Gastroesophageal sphincter (tissue), 4 donors: ENCODE measurements around the gene ARHGAP1. TPM values are rescaled to one million over a fixed set of nuclear protein-coding genes. Genes with fewer than 3 reads are reported as not detected.

ENCODE experiments used
- ATAC-seq: fragments of 150-250 bp; one replicate; pipeline ENCODE4 v1.9.1; 2016; ENCODE audit warnings: mild to moderate bottlenecking, moderate library complexity
- H3K27ac ChIP-seq, 4 donors: fragments of 200-600 bp; sonication (generic) in 3 of 4; 1 replicate in 3 of 4; 2 replicates in 1 of 4; pipeline ENCODE4 v1.5.1; 2016 to 2019
- H3K27me3 ChIP-seq: fragments of 200-600 bp; sonication (generic); one replicate; pipeline ENCODE4 v1.5.1; 2019
- H3K36me3 ChIP-seq, 2 donors: fragments of 200-600 bp; sonication (generic); one replicate each; pipeline ENCODE4 v1.5.1; 2019; ENCODE audit warnings: control low read depth in 1 of 2
- H3K4me1 ChIP-seq, 3 donors: fragments of 200-600 bp; sonication (generic); 1 replicate in 2 of 3; 2 replicates in 1 of 3; pipeline ENCODE4 v1.5.1; 2016 to 2019; ENCODE audit warnings: control low read depth in 2 of 3
- H3K4me3 ChIP-seq, 2 donors: fragments of 200-600 bp; sonication (generic); one replicate each; pipeline ENCODE4 v1.5.1; 2019; ENCODE audit warnings: mild to moderate bottlenecking in 1 of 2, moderate library complexity in 1 of 2
- H3K9me3 ChIP-seq, 3 donors: fragments of 200-600 bp; sonication (generic); one replicate each; pipeline ENCODE4 v1.5.1; 2017 to 2019; ENCODE audit warnings: control low read depth in 2 of 3
- EP300 ChIP-seq: sonication (generic); formaldehyde crosslinking; IDR thresholded peaks from one replicate; pipeline ENCODE4 v1.6.1; 2017; ENCODE audit warnings: antibody characterized with exemption, mild to moderate bottlenecking
- POLR2A ChIP-seq, 2 donors: fragments of 450-650 bp; IDR thresholded peaks; one replicate each; pipeline ENCODE4 v1.6.1; 2017; ENCODE audit warnings: antibody characterized with exemption in 2 of 2, mild to moderate bottlenecking in 2 of 2, moderate library complexity in 1 of 2
- POLR2AphosphoS5 ChIP-seq: sonication (generic); formaldehyde crosslinking; IDR thresholded peaks from one replicate; pipeline ENCODE4 v1.6.1; 2017; ENCODE audit warnings: antibody characterized with exemption
- whole genome bisulfite sequencing, 2 donors: methylation state at CpG; one replicate each; pipeline ENCODE4 v1.1.5; 2018; ENCODE audit warnings: low coverage in 1 of 2; 5-methylcytosine and 5-hydroxymethylcytosine counted together
- total RNA-seq, 4 donors: library from RNA; depleted of rRNA; stranded (reverse); fragments of >200 nt; gene quantifications; one replicate each; pipeline ENCODE4 v1.1.0, GENCODE V29; 2016
- TF ChIP-seq, protein P1 (sequence below), 4 experiments: fragments of 200-600 bp in 2 of 4; fragments of 450-650 bp in 2 of 4; sonication (generic) in 1 of 4; IDR thresholded peaks; one replicate each; pipeline ENCODE4 v1.5.1; 2017 to 2019; ENCODE audit warnings: antibody characterized with exemption in 4 of 4, mild to moderate bottlenecking in 2 of 4, moderate library complexity in 2 of 4

Gene ARHGAP1
- total RNA-seq, 4 donors from 2014 or later, result 57.3 to 105 (median 64.0) TPM

DNA sequence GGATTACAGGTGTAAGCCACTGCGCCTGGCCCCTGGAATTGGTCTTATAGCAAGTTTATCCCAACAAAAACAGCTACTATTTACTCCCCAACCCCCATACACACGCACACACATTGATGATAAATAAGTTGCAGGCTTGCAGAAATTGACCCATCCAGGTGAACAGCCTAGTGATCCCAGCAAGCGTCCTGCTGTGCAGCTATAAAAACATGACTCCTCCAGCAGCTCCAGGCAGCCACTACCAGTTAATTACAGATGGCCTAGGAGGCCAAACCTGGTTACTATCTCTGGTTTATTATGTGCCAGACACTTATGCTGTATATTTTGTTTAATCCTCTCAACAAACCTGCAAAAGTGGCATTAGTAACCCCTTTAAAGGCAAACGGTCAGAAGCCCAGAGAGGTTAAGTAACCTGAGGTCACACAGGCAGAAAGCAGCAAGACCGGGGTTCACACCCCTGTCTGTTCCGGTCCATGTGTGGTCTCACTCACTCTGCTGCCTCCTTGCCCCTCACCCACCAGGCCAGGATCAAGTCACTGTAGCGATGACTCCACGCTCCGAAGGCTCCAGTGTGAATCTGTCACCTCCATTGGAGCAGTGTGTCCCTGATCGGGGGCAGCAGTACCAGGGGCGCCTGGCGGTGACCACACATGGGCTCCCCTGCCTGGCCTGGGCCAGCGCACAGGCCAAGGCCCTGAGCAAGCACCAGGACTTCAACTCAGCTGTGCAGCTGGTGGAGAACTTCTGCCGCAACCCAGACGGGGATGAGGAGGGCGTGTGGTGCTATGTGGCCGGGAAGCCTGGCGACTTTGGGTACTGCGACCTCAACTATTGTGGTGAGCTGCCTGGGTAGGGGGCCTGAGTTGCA, 25.2 kb upstream of the ARHGAP1 start:
- Histone ChIP-seq H3K36me3 (no peaks in the 10 kb centered on the region), H3K4me1 (no peaks in the 10 kb centered on the region), H3K27me3 (no peaks in the 10 kb centered on the region), H3K27ac (no peak overlapping the region), H3K9me3 (no peaks in the 10 kb centered on the region), H3K4me3 (no peak overlapping the region)
- WGBS, 2 donors, result 80 to 89% methylated on average over 3 of the region's 19 CpGs
- TF ChIP-seq POLR2AphosphoS5 (no peak), POLR2A (IDR thresholded peaks at IDR 0.05) (no peak), EP300 (no peak)
- TF ChIP-seq, protein P1, sequence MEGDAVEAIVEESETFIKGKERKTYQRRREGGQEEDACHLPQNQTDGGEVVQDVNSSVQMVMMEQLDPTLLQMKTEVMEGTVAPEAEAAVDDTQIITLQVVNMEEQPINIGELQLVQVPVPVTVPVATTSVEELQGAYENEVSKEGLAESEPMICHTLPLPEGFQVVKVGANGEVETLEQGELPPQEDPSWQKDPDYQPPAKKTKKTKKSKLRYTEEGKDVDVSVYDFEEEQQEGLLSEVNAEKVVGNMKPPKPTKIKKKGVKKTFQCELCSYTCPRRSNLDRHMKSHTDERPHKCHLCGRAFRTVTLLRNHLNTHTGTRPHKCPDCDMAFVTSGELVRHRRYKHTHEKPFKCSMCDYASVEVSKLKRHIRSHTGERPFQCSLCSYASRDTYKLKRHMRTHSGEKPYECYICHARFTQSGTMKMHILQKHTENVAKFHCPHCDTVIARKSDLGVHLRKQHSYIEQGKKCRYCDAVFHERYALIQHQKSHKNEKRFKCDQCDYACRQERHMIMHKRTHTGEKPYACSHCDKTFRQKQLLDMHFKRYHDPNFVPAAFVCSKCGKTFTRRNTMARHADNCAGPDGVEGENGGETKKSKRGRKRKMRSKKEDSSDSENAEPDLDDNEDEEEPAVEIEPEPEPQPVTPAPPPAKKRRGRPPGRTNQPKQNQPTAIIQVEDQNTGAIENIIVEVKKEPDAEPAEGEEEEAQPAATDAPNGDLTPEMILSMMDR (IDR thresholded peaks at IDR 0.05), result no peak
- ATAC-seq, result no peak

- no peak for ATAC-seq
- 40 to 48% methylated on average over 1 to 6 of the region's 8 CpGs for WGBS, 2 donors
- Histone ChIP-seq H3K27ac (no peak overlapping the region), H3K27me3 (no peaks in the 10 kb centered on the region), H3K4me3 (no peak overlapping the region), H3K36me3 (no peaks in the 10 kb centered on the region), H3K4me1 (no peaks in the 10 kb centered on the region), H3K9me3 (no peaks in the 10 kb centered on the region)
- no peak for TF ChIP-seq EP300
- TF ChIP-seq, protein P1 (IDR thresholded peaks at IDR 0.05), result no peak
- no peak for TF ChIP-seq POLR2AphosphoS5
- no peak for TF ChIP-seq POLR2A (IDR thresholded peaks at IDR 0.05)
Measured at GRCh38 chr11:46724088-46724487, 23.7 kb upstream of the ARHGAP1 start.

GRCh38 chr11:46723359-46723680, 22.9 kb upstream of the ARHGAP1 start:
- no peak for ATAC-seq
- no peaks in the 10 kb centered on the region for H3K36me3 ChIP-seq
- H3K27ac ChIP-seq, result no peak overlapping the region
- H3K27me3 ChIP-seq, result no peaks in the 10 kb centered on the region
- no peak overlapping the region for H3K4me3 ChIP-seq
- TF ChIP-seq POLR2A (IDR thresholded peaks at IDR 0.05), result no peak
- TF ChIP-seq, protein P1 (IDR thresholded peaks at IDR 0.05), result no peak
- TF ChIP-seq POLR2AphosphoS5, result no peak
- TF ChIP-seq EP300, result no peak
- WGBS, 2 donors, result no CpG with 5 or more reads among the region's 8 CpGs
- no peaks in the 10 kb centered on the region for H3K9me3 ChIP-seq
- H3K4me1 ChIP-seq, result no peaks in the 10 kb centered on the region

DNA sequence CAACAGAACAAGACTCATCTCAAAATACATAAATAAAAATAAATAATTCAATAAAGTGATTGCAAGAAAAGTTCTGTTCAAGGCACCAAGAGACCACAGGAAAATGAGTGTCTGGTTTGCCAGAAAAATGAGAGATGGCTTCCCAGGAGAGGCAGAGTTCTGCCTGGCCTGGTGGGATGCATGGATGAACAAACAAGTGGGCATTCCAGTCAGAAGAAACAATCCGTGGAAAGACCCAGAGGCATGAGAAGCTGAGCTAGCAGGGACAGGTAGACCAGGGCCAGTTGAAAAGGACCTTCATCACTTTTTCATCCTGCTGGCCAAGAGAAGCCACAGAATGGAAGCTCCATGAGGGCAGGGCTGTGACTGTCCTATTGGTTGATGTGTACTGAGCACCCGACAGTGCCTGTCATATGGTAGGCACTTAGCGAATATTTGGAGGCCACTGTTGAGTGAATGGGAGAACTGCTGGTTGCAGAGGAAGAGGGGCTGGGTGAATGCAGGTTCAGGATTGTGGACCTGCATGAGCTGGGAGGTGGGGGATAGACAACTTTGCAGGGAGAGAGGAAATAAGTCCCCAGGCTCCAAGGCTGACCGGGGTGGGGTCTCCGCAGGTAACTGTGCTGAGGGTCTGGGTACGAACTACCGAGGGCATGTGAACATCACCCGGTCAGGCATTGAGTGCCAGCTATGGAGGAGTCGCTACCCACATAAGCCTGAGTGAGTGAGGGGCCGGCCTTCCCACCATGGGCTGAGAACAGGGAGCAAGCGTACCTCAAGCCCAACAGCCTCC, 22.3 kb upstream of the ARHGAP1 start:
- no peak for TF ChIP-seq POLR2A (IDR thresholded peaks at IDR 0.05)
- TF ChIP-seq, protein P1 (IDR thresholded peaks at IDR 0.05), result no peak
- TF ChIP-seq EP300, result no peak
- no peak for TF ChIP-seq POLR2AphosphoS5
- Histone ChIP-seq H3K27ac (no peak overlapping the region), H3K4me1 (no peaks in the 10 kb centered on the region), H3K9me3 (no peaks in the 10 kb centered on the region), H3K4me3 (no peak overlapping the region), H3K36me3 (no peaks in the 10 kb centered on the region), H3K27me3 (no peaks in the 10 kb centered on the region)
- WGBS, 2 donors, result 80 to 100% methylated on average over 1 to 6 of the region's 11 CpGs
- ATAC-seq, result no peak
